C4-2B (cell line): ENCODE measurements around the gene POLR2B.

Experiments used
- CTCF ChIP-seq: fragments of 450-650 bp; conservative IDR thresholded peaks from 2 replicates; pipeline ENCODE4 v1.5.1; 2017; ENCODE audit warnings: mild to moderate bottlenecking
- ZFX ChIP-seq: fragments of 450-650 bp; IDR thresholded peaks from 2 replicates; pipeline ENCODE4 v1.6.1; 2017

GRCh38 chr4:57048590-57049304, 70.1 kb downstream of the POLR2B start:
- TF ChIP-seq CTCF, result no peak
- TF ChIP-seq ZFX, result no peak
